ENCODE measurements around the gene SPHK2.

SPHK2 gene

GRCh38 chr19:48637948-48638830 is 18.9 kb downstream of the SPHK2 start (continued):
- TF ChIP-seq, protein P1, sequence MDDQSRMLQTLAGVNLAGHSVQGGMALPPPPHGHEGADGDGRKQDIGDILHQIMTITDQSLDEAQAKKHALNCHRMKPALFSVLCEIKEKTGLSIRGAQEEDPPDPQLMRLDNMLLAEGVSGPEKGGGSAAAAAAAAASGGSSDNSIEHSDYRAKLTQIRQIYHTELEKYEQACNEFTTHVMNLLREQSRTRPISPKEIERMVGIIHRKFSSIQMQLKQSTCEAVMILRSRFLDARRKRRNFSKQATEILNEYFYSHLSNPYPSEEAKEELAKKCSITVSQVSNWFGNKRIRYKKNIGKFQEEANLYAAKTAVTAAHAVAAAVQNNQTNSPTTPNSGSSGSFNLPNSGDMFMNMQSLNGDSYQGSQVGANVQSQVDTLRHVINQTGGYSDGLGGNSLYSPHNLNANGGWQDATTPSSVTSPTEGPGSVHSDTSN (CRISPR knock-in tag; IDR thresholded peaks at IDR 0.05): no peak
- TF ChIP-seq, protein P2, sequence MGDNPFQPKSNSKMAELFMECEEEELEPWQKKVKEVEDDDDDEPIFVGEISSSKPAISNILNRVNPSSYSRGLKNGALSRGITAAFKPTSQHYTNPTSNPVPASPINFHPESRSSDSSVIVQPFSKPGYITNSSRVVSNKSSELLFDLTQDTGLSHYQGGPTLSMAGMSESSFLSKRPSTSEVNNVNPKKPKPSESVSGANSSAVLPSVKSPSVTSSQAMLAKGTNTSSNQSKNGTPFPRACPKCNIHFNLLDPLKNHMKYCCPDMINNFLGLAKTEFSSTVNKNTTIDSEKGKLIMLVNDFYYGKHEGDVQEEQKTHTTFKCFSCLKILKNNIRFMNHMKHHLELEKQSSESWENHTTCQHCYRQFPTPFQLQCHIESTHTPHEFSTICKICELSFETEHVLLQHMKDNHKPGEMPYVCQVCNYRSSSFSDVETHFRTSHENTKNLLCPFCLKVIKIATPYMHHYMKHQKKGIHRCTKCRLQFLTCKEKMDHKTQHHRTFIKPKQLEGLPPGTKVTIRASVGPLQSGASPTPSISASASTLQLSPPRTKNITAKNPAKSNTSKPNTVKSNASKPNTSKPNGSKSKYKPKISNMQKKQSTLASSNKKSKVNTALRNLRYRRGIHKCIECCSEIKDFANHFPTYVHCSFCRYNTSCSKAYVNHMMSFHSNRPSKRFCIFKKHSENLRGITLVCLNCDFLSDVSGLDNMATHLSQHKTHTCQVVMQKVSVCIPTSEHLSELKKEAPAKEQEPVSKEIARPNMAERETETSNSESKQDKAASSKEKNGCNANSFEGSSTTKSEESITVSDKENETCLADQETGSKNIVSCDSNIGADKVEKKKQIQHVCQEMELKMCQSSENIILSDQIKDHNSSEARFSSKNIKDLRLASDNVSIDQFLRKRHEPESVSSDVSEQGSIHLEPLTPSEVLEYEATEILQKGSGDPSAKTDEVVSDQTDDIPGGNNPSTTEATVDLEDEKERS (tag by site-specific recombination; IDR thresholded peaks at IDR 0.05): 0 out of 2 replicates have a peak, but pooled peaks have one; percentile 7
- TF ChIP-seq HOXA7 (CRISPR knock-in tag; IDR thresholded peaks at IDR 0.05; ENCODE audit: borderline replicate concordance) (no peak), ZNF548 (tag by site-specific recombination; IDR thresholded peaks at IDR 0.05) (no peak), ZNF341 (tag by site-specific recombination; IDR thresholded peaks at IDR 0.05; ENCODE audit: low read depth) (peak; percentile 43), ZBTB26 (tag by site-specific recombination; optimal IDR thresholded peaks at IDR 0.05) (no peak), ZNF670 (tag by site-specific recombination; IDR thresholded peaks at IDR 0.05; ENCODE audit: low read depth) (no peak), ZNF248 (tag by site-specific recombination; IDR thresholded peaks at IDR 0.05) (no peak), TSHZ1 (tag by site-specific recombination; IDR thresholded peaks at IDR 0.05; ENCODE audit: borderline replicate concordance) (no peak), ZNF571 (tag by site-specific recombination; IDR thresholded peaks at IDR 0.05) (no peak), ZNF600 (tag by site-specific recombination; IDR thresholded peaks at IDR 0.05) (no peak), ZNF624 (tag by site-specific recombination; IDR thresholded peaks at IDR 0.05) (no peak), ZNF777 (tag by site-specific recombination; IDR thresholded peaks at IDR 0.05; ENCODE audit: borderline replicate concordance) (peak; percentile 92), ZNF558 (tag by site-specific recombination; IDR thresholded peaks at IDR 0.05) (no peak; the same call in 1 of the 2 replicates), ZNF2 (tag by site-specific recombination; IDR thresholded peaks at IDR 0.05) (peak; percentile 59; the same call in 1 of the 2 replicates), ZNF239 (tag by site-specific recombination; IDR thresholded peaks at IDR 0.05) (no peak), ZFP37 (tag by site-specific recombination; IDR thresholded peaks at IDR 0.05) (peak; percentile 55; the same call in 1 of the 2 replicates), ZFP3 (tag by site-specific recombination; IDR thresholded peaks at IDR 0.05; ENCODE audit: low read depth) (no peak), ZNF629 (tag by site-specific recombination; IDR thresholded peaks at IDR 0.05) (no peak), MYNN (tag by site-specific recombination; IDR thresholded peaks at IDR 0.05; ENCODE audit: borderline replicate concordance) (no peak), FEZF1 (tag by site-specific recombination; IDR thresholded peaks at IDR 0.05) (no peak), ZNF555 (tag by site-specific recombination; conservative IDR thresholded peaks at IDR 0.05) (no peak), ZBTB7A (tag by site-specific recombination; IDR thresholded peaks at IDR 0.05; ENCODE audit: low read depth) (no peak), ZNF398 (tag by site-specific recombination; IDR thresholded peaks at IDR 0.05) (no peak), ZNF24 (tag by site-specific recombination; IDR thresholded peaks at IDR 0.05) (no peak), ZNF169 (tag by site-specific recombination; IDR thresholded peaks at IDR 0.05) (peak; percentile 52; the same call in 1 of the 2 replicates), ZSCAN4 (tag by site-specific recombination; IDR thresholded peaks at IDR 0.05) (no peak)

Data from HEK293 (cell line).